PC-9 (cell line): ENCODE measurements around the gene PATJ.

Experiments used
- EZH2 ChIP-seq: fragments of 200-600 bp; sonication (generic); IDR thresholded peaks from 2 replicates; pipeline ENCODE4 v1.8.0; 2017; ENCODE audit warnings: antibody characterized with exemption, low read depth
- TF ChIP-seq, protein P1 (sequence below): fragments of 200-600 bp; sonication (generic); conservative IDR thresholded peaks from 2 replicates; pipeline ENCODE4 v1.6.1; 2017; ENCODE audit warnings: mixed run types, antibody characterized with exemption, mild to moderate bottlenecking, moderate library complexity

DNA sequence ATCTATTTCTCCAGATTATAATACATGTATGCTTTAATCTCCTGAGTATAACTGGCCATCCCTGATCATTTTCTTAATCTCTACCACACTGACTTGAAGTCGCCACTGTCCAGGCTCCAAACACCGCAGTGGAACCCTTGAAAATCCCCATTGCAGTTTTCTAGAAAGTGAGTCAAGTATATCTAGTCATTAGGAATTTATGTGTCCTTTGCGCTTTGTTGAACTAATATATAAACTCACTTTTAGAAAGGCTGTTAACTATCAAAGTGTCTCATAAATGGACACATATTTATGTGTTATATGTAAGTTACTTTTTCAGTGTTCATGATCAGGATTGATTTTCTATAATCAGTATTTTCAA, 211.5 kb downstream of the PATJ start:
- TF ChIP-seq, protein P1, sequence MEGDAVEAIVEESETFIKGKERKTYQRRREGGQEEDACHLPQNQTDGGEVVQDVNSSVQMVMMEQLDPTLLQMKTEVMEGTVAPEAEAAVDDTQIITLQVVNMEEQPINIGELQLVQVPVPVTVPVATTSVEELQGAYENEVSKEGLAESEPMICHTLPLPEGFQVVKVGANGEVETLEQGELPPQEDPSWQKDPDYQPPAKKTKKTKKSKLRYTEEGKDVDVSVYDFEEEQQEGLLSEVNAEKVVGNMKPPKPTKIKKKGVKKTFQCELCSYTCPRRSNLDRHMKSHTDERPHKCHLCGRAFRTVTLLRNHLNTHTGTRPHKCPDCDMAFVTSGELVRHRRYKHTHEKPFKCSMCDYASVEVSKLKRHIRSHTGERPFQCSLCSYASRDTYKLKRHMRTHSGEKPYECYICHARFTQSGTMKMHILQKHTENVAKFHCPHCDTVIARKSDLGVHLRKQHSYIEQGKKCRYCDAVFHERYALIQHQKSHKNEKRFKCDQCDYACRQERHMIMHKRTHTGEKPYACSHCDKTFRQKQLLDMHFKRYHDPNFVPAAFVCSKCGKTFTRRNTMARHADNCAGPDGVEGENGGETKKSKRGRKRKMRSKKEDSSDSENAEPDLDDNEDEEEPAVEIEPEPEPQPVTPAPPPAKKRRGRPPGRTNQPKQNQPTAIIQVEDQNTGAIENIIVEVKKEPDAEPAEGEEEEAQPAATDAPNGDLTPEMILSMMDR: no peak
- TF ChIP-seq EZH2: no peak
